WTC11 (cell line): Measurements from ENCODE around the gene MBP. TPM values are rescaled to one million over a fixed set of nuclear protein-coding genes. Genes with fewer than 3 reads are reported as not detected.

ENCODE experiments used
- ATAC-seq: fragments of 200-7000 bp; cut with Tn5 transposase; 2 replicates; pipeline ENCODE4 v1.10.0; 2021; ENCODE audit warnings: mild to moderate bottlenecking, moderate library complexity
- CTCF ChIA-PET: fragments of 300-600 bp; sonication (Branson Sonifier 250); formaldehyde crosslinking; loops from one replicate; lab custom pipeline; 2021; ENCODE audit warnings: antibody characterized with exemption; lab: Charles Lee
- POLR2A ChIA-PET: fragments of 350-600 bp; sonication (Branson Sonifier 250); formaldehyde crosslinking; loops from one replicate; lab custom pipeline; 2021; ENCODE audit warnings: antibody characterized with exemption; lab: Charles Lee
- DNase-seq: peaks from one replicate; pipeline ENCODE4 v3.0.0; 2021; ENCODE audit warnings: low spot score
- H3K27ac Mint-ChIP-seq: 2 replicates; pipeline ENCODE4 v1.8.0; 2021; ENCODE audit warnings: mixed read lengths
- H3K27me3 Mint-ChIP-seq: 2 replicates; pipeline ENCODE4 v1.8.0; 2021; ENCODE audit warnings: low read depth, mild to moderate bottlenecking, moderate library complexity, mixed read lengths
- H3K36me3 Mint-ChIP-seq: 2 replicates; pipeline ENCODE4 v1.8.0; 2021; ENCODE audit warnings: mixed read lengths
- H3K4me1 Mint-ChIP-seq: 2 replicates; pipeline ENCODE4 v1.8.0; 2022; ENCODE audit warnings: mixed read lengths
- H3K4me3 Mint-ChIP-seq: 2 replicates; pipeline ENCODE4 v1.8.0; 2021; ENCODE audit warnings: mild to moderate bottlenecking, moderate library complexity, mixed read lengths
- H3K9me3 Mint-ChIP-seq: 2 replicates; pipeline ENCODE4 v1.8.0; 2021; ENCODE audit warnings: mixed read lengths
- CREM ChIP-seq: sonication (generic); formaldehyde crosslinking; IDR thresholded peaks from 2 replicates; pipeline ENCODE4 v1.8.1; 2022; ENCODE audit warnings: mild to moderate bottlenecking, missing genetic modification reagents, moderate library complexity
- GTF2I ChIP-seq: fragments of 250-450 bp; sonication (Bioruptor Pico); conservative IDR thresholded peaks from 2 replicates; pipeline ENCODE4 v1.4.0; 2021; ENCODE audit warnings: mild to moderate bottlenecking
- HMGA2 ChIP-seq: fragments of 250-450 bp; sonication (Bioruptor Pico); IDR thresholded peaks from 2 replicates; pipeline ENCODE4 v1.4.0; 2021; ENCODE audit warnings: mild to moderate bottlenecking, moderate library complexity
- JAZF1 ChIP-seq: fragments of 250-450 bp; sonication (Bioruptor Pico); IDR thresholded peaks from 2 replicates; pipeline ENCODE4 v1.9.0; 2021; ENCODE audit warnings: moderate library complexity, mild to moderate bottlenecking, inconsistent platforms
- NFYB ChIP-seq: sonication (generic); formaldehyde crosslinking; conservative IDR thresholded peaks from 2 replicates; pipeline ENCODE4 v1.8.0; 2022; ENCODE audit warnings: low read depth, missing genetic modification reagents
- TEAD1 ChIP-seq: sonication (generic); formaldehyde crosslinking; IDR thresholded peaks from 2 replicates; pipeline ENCODE4 v1.8.0; 2022; ENCODE audit warnings: mild to moderate bottlenecking, missing genetic modification reagents
- TP53 ChIP-seq: sonication (generic); formaldehyde crosslinking; IDR thresholded peaks from 2 replicates; pipeline ENCODE4 v1.8.1; 2023; ENCODE audit warnings: mild to moderate bottlenecking, missing genetic modification reagents
- total RNA-seq: library from RNA; stranded (reverse); gene quantifications from 3 replicates; pipeline ENCODE4 v1.2.3, GENCODE V29; 2021
- TF ChIP-seq, protein P1 (sequence below): sonication (generic); formaldehyde crosslinking; IDR thresholded peaks from 2 replicates; pipeline ENCODE4 v1.8.1; 2023; ENCODE audit warnings: mild to moderate bottlenecking, missing genetic modification reagents
- TF ChIP-seq, protein P2 (sequence below): fragments of 250-450 bp; sonication (Bioruptor Pico); IDR thresholded peaks from 2 replicates; pipeline ENCODE4 v1.8.0; 2021; ENCODE audit warnings: mild to moderate bottlenecking
- TF ChIP-seq, protein P3 (sequence below): fragments of 250-450 bp; sonication (Bioruptor Pico); IDR thresholded peaks from 2 replicates; pipeline ENCODE4 v1.9.0; 2021; ENCODE audit warnings: mild to moderate bottlenecking, borderline replicate concordance
- TF ChIP-seq, protein P4 (sequence below): sonication (generic); formaldehyde crosslinking; IDR thresholded peaks from 2 replicates; pipeline ENCODE4 v1.8.0; 2023; ENCODE audit warnings: mild to moderate bottlenecking, missing genetic modification reagents
- TF ChIP-seq, protein P5 (sequence below): fragments of 250-450 bp; sonication (Bioruptor Pico); IDR thresholded peaks from 2 replicates; pipeline ENCODE4 v1.9.0; 2021; ENCODE audit warnings: moderate library complexity, mild to moderate bottlenecking, inconsistent platforms, borderline replicate concordance
- TF ChIP-seq, protein P6 (sequence below): sonication (generic); formaldehyde crosslinking; IDR thresholded peaks from 2 replicates; pipeline ENCODE4 v1.8.1; 2023; ENCODE audit warnings: mild to moderate bottlenecking, missing genetic modification reagents, moderate library complexity
- TF ChIP-seq, protein P7 (sequence below): fragments of 250-450 bp; sonication (Bioruptor Pico); IDR thresholded peaks from 2 replicates; pipeline ENCODE4 v1.9.0; 2021; ENCODE audit warnings: mild to moderate bottlenecking

MBP gene
- total RNA-seq, 1 experiment from 2014 or later, result 19.6 TPM

DNA sequence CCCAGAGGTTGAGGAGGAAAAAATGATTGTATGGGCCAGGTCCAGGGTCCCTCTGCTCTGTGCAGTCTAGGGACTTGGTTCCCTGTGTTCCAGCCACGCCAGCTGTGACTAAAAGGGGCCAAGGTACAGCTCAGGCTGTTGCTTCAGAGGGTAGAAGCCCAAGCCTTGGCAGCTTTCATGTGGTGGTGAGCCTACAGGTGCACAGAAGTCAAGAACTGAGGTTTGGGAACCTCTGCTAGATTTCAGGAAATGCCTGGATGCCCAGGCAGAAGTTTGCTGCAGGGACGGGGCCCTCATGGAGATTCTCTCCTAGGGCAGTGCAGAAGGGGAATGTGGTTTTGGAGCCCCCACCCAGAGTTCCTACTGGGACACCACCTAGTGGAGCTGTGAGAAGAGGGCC is 10.6 kb upstream of the MBP start:
- CTCF ChIA-PET, result no interaction called here
- H3K4me1 Mint-ChIP-seq, result no peaks in the 10 kb centered on the region
- TF ChIP-seq, protein P1, sequence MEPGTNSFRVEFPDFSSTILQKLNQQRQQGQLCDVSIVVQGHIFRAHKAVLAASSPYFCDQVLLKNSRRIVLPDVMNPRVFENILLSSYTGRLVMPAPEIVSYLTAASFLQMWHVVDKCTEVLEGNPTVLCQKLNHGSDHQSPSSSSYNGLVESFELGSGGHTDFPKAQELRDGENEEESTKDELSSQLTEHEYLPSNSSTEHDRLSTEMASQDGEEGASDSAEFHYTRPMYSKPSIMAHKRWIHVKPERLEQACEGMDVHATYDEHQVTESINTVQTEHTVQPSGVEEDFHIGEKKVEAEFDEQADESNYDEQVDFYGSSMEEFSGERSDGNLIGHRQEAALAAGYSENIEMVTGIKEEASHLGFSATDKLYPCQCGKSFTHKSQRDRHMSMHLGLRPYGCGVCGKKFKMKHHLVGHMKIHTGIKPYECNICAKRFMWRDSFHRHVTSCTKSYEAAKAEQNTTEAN, result no peak
- TF ChIP-seq, protein P2, sequence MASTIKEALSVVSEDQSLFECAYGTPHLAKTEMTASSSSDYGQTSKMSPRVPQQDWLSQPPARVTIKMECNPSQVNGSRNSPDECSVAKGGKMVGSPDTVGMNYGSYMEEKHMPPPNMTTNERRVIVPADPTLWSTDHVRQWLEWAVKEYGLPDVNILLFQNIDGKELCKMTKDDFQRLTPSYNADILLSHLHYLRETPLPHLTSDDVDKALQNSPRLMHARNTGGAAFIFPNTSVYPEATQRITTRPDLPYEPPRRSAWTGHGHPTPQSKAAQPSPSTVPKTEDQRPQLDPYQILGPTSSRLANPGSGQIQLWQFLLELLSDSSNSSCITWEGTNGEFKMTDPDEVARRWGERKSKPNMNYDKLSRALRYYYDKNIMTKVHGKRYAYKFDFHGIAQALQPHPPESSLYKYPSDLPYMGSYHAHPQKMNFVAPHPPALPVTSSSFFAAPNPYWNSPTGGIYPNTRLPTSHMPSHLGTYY, result no peak
- DNase-seq, result no peak
- H3K4me3 Mint-ChIP-seq, result no peak overlapping the region
- no peak for ATAC-seq
- H3K36me3 Mint-ChIP-seq, result peaks cover 35% of the 10 kb centered on the region
- H3K9me3 Mint-ChIP-seq, result peaks cover 43% of the 10 kb centered on the region
- H3K27ac Mint-ChIP-seq, result no peak overlapping the region
- POLR2A ChIA-PET, result no interaction called here
- peaks cover 2% of the 10 kb centered on the region for H3K27me3 Mint-ChIP-seq

DNA sequence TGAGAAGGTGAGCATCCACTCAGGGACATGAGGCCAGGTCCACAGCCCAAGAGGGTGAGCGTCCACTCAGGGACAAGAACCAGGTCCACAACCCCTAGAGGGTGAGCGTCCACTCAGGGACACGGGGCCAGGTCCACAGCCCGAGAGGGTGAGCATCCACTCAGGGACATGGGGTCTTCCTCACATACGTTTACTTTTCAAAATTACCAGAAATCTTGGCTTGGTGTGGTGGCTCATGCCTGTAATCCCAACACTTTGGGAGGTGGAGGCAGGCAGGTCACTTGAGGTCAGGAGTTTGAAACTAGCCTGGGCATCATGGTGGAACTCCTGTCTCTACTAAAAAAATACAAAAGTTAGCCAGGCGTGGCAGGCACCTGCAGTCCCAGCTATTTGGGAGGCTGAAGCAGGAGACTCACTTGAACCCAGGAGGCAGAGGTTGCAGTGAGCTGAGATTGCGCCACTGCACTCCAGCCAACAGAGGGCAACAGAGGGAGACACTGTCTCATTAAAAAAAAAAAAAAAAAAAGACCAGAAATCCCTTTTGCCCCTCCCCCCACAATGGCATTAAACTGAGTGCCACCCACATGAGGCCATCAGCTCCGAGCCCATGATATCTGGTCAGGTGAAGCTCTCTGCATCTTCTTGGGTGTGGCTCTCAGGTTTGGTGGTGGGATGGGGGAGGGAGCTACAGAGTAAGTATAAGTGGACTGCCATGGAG is 9.0 kb upstream of the MBP start:
- H3K36me3 Mint-ChIP-seq, result peaks cover 35% of the 10 kb centered on the region
- no peak overlapping the region for H3K27ac Mint-ChIP-seq
- TF ChIP-seq TEAD1 (CRISPR knock-in tag), result no peak
- TF ChIP-seq, protein P3, sequence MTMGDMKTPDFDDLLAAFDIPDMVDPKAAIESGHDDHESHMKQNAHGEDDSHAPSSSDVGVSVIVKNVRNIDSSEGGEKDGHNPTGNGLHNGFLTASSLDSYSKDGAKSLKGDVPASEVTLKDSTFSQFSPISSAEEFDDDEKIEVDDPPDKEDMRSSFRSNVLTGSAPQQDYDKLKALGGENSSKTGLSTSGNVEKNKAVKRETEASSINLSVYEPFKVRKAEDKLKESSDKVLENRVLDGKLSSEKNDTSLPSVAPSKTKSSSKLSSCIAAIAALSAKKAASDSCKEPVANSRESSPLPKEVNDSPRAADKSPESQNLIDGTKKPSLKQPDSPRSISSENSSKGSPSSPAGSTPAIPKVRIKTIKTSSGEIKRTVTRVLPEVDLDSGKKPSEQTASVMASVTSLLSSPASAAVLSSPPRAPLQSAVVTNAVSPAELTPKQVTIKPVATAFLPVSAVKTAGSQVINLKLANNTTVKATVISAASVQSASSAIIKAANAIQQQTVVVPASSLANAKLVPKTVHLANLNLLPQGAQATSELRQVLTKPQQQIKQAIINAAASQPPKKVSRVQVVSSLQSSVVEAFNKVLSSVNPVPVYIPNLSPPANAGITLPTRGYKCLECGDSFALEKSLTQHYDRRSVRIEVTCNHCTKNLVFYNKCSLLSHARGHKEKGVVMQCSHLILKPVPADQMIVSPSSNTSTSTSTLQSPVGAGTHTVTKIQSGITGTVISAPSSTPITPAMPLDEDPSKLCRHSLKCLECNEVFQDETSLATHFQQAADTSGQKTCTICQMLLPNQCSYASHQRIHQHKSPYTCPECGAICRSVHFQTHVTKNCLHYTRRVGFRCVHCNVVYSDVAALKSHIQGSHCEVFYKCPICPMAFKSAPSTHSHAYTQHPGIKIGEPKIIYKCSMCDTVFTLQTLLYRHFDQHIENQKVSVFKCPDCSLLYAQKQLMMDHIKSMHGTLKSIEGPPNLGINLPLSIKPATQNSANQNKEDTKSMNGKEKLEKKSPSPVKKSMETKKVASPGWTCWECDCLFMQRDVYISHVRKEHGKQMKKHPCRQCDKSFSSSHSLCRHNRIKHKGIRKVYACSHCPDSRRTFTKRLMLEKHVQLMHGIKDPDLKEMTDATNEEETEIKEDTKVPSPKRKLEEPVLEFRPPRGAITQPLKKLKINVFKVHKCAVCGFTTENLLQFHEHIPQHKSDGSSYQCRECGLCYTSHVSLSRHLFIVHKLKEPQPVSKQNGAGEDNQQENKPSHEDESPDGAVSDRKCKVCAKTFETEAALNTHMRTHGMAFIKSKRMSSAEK, result no peak
- TF ChIP-seq, protein P4, sequence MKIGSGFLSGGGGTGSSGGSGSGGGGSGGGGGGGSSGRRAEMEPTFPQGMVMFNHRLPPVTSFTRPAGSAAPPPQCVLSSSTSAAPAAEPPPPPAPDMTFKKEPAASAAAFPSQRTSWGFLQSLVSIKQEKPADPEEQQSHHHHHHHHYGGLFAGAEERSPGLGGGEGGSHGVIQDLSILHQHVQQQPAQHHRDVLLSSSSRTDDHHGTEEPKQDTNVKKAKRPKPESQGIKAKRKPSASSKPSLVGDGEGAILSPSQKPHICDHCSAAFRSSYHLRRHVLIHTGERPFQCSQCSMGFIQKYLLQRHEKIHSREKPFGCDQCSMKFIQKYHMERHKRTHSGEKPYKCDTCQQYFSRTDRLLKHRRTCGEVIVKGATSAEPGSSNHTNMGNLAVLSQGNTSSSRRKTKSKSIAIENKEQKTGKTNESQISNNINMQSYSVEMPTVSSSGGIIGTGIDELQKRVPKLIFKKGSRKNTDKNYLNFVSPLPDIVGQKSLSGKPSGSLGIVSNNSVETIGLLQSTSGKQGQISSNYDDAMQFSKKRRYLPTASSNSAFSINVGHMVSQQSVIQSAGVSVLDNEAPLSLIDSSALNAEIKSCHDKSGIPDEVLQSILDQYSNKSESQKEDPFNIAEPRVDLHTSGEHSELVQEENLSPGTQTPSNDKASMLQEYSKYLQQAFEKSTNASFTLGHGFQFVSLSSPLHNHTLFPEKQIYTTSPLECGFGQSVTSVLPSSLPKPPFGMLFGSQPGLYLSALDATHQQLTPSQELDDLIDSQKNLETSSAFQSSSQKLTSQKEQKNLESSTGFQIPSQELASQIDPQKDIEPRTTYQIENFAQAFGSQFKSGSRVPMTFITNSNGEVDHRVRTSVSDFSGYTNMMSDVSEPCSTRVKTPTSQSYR (CRISPR knock-in tag), result no peak
- TF ChIP-seq NFYB, result no peak
- TF ChIP-seq, protein P5, sequence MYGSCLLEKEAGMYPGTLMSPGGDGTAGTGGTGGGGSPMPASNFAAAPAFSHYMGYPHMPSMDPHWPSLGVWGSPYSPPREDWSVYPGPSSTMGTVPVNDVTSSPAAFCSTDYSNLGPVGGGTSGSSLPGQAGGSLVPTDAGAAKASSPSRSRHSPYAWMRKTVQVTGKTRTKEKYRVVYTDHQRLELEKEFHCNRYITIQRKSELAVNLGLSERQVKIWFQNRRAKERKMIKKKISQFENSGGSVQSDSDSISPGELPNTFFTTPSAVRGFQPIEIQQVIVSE, result no peak
- TF ChIP-seq GTF2I (CRISPR knock-in tag), result no peak
- TF ChIP-seq HMGA2 (CRISPR knock-in tag), result no peak
- TF ChIP-seq, protein P6, sequence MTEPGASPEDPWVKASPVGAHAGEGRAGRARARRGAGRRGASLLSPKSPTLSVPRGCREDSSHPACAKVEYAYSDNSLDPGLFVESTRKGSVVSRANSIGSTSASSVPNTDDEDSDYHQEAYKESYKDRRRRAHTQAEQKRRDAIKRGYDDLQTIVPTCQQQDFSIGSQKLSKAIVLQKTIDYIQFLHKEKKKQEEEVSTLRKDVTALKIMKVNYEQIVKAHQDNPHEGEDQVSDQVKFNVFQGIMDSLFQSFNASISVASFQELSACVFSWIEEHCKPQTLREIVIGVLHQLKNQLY (CRISPR knock-in tag), result no peak
- TF ChIP-seq CREM, result no peak
- no peak for TF ChIP-seq TP53 (CRISPR knock-in tag)
- TF ChIP-seq JAZF1 (CRISPR knock-in tag), result no peak
- TF ChIP-seq, protein P7, sequence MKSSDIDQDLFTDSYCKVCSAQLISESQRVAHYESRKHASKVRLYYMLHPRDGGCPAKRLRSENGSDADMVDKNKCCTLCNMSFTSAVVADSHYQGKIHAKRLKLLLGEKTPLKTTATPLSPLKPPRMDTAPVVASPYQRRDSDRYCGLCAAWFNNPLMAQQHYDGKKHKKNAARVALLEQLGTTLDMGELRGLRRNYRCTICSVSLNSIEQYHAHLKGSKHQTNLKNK (CRISPR knock-in tag), result no peak
- ChIA-PET CTCF (interaction anchor here (0.6 to 1.3 kb wide), 6 partner anchors 8 to 271 kb away, joined by 3 to 6 read pairs (median 4); partner anchors contain the start of gene MBP), POLR2A (interaction anchor here (0.7 kb wide), 1 partner anchor 228 kb away, joined by 6 read pairs; no protein-coding TSS in a partner anchor)
- no peaks in the 10 kb centered on the region for H3K4me1 Mint-ChIP-seq
- no peak overlapping the region for H3K4me3 Mint-ChIP-seq
- peaks cover 39% of the 10 kb centered on the region for H3K9me3 Mint-ChIP-seq
- DNase-seq (no peak), ATAC-seq (no peak)
- peaks cover 2% of the 10 kb centered on the region for H3K27me3 Mint-ChIP-seq
